Endothelial cell (in vitro differentiated cells): Measurements from ENCODE around the gene UCK2. TPM values are rescaled to one million over a fixed set of nuclear protein-coding genes. Genes with fewer than 3 reads are reported as not detected.

Experiments
- DNase-seq: peaks from one replicate; pipeline ENCODE4 v3.0.0; 2021; ENCODE audit warnings: low spot score
- H3K27ac Mint-ChIP-seq: one replicate; pipeline ENCODE4 v1.8.0; 2021; ENCODE audit warnings: mixed read lengths, inconsistent platforms; ENCODE audit not compliant: unreplicated experiment
- H3K27me3 Mint-ChIP-seq: one replicate; pipeline ENCODE4 v1.8.0; 2021; ENCODE audit warnings: mild to moderate bottlenecking, moderate library complexity, mixed read lengths, inconsistent platforms; ENCODE audit not compliant: unreplicated experiment
- H3K36me3 Mint-ChIP-seq: one replicate; pipeline ENCODE4 v1.8.0; 2021; ENCODE audit warnings: mild to moderate bottlenecking, low read depth, mixed read lengths, inconsistent platforms; ENCODE audit not compliant: unreplicated experiment
- H3K4me1 Mint-ChIP-seq: one replicate; pipeline ENCODE4 v1.8.0; 2021; ENCODE audit warnings: mild to moderate bottlenecking, mixed read lengths, inconsistent platforms; ENCODE audit not compliant: unreplicated experiment
- H3K4me3 Mint-ChIP-seq: one replicate; pipeline ENCODE4 v1.8.0; 2021; ENCODE audit warnings: mild to moderate bottlenecking, mixed read lengths, inconsistent platforms; ENCODE audit not compliant: unreplicated experiment
- H3K9me3 Mint-ChIP-seq: one replicate; pipeline ENCODE4 v1.8.0; 2021; ENCODE audit warnings: mixed read lengths, inconsistent platforms; ENCODE audit not compliant: unreplicated experiment
- CTCF ChIP-seq: fragments of 200-600 bp; sonication (generic); IDR thresholded peaks from one replicate; pipeline ENCODE4 v1.5.0; 2021; ENCODE audit warnings: antibody characterized with exemption; ENCODE audit not compliant: unreplicated experiment
- total RNA-seq: library from RNA; stranded (reverse); fragmentation: NEBNext Ultra II Directional; extraction: Animal tissue kit (Norgen Biotek cat#: 25700); gene quantifications from one replicate; pipeline ENCODE4 v1.2.1, GENCODE V29; 2021; ENCODE audit not compliant: unreplicated experiment

Gene UCK2
- total RNA-seq, 1 donor from 2014 or later: 52.9 TPM

GRCh38 chr1:165854101-165854845, 26.9 kb downstream of the UCK2 start:
- H3K27me3 Mint-ChIP-seq: peaks cover 9% of the 10 kb centered on the region
- peaks cover 59% of the 10 kb centered on the region for H3K4me1 Mint-ChIP-seq
- no peak overlapping the region for H3K4me3 Mint-ChIP-seq
- peaks cover 18% of the 10 kb centered on the region for H3K36me3 Mint-ChIP-seq
- H3K27ac Mint-ChIP-seq: peak overlapping the region; percentile 76
- no peak for TF ChIP-seq CTCF
- DNase-seq: no peak
- no peaks in the 10 kb centered on the region for H3K9me3 Mint-ChIP-seq

GRCh38 chr1:165855010-165855838, 27.8 kb downstream of the UCK2 start:
- Mint-ChIP-seq H3K27ac (no peak overlapping the region), H3K36me3 (peaks cover 18% of the 10 kb centered on the region), H3K27me3 (peaks cover 12% of the 10 kb centered on the region), H3K4me1 (peaks cover 60% of the 10 kb centered on the region), H3K4me3 (no peak overlapping the region), H3K9me3 (no peaks in the 10 kb centered on the region)
- no peak for DNase-seq
- TF ChIP-seq CTCF: no peak

- H3K9me3 Mint-ChIP-seq: no peaks in the 10 kb centered on the region
These were observed 28.6 kb downstream of the UCK2 start for GRCh38 chr1:165856021-165856420.

GRCh38 chr1:165856606-165857005, 29.2 kb downstream of the UCK2 start:
- no peak overlapping the region for H3K27ac Mint-ChIP-seq

More at GRCh38 chr1:165856021-165856420, 28.6 kb downstream of the UCK2 start:
- Mint-ChIP-seq H3K36me3 (peaks cover 18% of the 10 kb centered on the region), H3K4me3 (no peak overlapping the region), H3K27ac (no peak overlapping the region), H3K27me3 (peaks cover 12% of the 10 kb centered on the region), H3K4me1 (peaks cover 58% of the 10 kb centered on the region)
- TF ChIP-seq CTCF: no peak
- no peak for DNase-seq

More at GRCh38 chr1:165856606-165857005, 29.2 kb downstream of the UCK2 start:
- DNase-seq: no peak
- no peak for TF ChIP-seq CTCF
- Mint-ChIP-seq H3K9me3 (no peaks in the 10 kb centered on the region), H3K4me1 (peaks cover 54% of the 10 kb centered on the region), H3K36me3 (peaks cover 17% of the 10 kb centered on the region), H3K27me3 (peaks cover 12% of the 10 kb centered on the region), H3K4me3 (no peak overlapping the region)
